Ectodermal cell (in vitro differentiated cells): ENCODE data around the gene ABLIM1.

ENCODE experiments used
- H3K27ac ChIP-seq: 2 replicates; pipeline ENCODE4 v1.7.0; 2013; ENCODE audit warnings: mild to moderate bottlenecking, low read depth, low read length; ENCODE audit not compliant: insufficient read depth, poor library complexity, severe bottlenecking
- H3K27me3 ChIP-seq: 2 replicates; pipeline ENCODE4 v1.7.0; 2013; ENCODE audit warnings: mild to moderate bottlenecking, low read length; ENCODE audit not compliant: insufficient read depth, control insufficient read depth, poor library complexity, severe bottlenecking
- H3K36me3 ChIP-seq: one replicate; pipeline ENCODE4 v1.7.0; 2013; ENCODE audit warnings: low read length; ENCODE audit not compliant: control insufficient read depth, insufficient read depth
- H3K4me1 ChIP-seq: one replicate; pipeline ENCODE4 v1.7.0; 2013; ENCODE audit warnings: low read length; ENCODE audit not compliant: control insufficient read depth, insufficient read depth
- H3K4me3 ChIP-seq: 2 replicates; pipeline ENCODE4 v1.7.0; 2013; ENCODE audit warnings: low read depth, low read length, control low read depth; ENCODE audit not compliant: insufficient read depth
- H3K9me3 ChIP-seq: 2 replicates; pipeline ENCODE4 v1.7.0; 2013; ENCODE audit warnings: mild to moderate bottlenecking, low read length, moderate library complexity; ENCODE audit not compliant: control insufficient read depth
- WGBS, 2 experiments: methylation state at CpG; one replicate each; pipeline ENCODE4 v1.1.7; 2013; ENCODE audit warnings: missing lambda C conversion rate in 2 of 2; 5-methylcytosine and 5-hydroxymethylcytosine counted together

ABLIM1 gene

DNA sequence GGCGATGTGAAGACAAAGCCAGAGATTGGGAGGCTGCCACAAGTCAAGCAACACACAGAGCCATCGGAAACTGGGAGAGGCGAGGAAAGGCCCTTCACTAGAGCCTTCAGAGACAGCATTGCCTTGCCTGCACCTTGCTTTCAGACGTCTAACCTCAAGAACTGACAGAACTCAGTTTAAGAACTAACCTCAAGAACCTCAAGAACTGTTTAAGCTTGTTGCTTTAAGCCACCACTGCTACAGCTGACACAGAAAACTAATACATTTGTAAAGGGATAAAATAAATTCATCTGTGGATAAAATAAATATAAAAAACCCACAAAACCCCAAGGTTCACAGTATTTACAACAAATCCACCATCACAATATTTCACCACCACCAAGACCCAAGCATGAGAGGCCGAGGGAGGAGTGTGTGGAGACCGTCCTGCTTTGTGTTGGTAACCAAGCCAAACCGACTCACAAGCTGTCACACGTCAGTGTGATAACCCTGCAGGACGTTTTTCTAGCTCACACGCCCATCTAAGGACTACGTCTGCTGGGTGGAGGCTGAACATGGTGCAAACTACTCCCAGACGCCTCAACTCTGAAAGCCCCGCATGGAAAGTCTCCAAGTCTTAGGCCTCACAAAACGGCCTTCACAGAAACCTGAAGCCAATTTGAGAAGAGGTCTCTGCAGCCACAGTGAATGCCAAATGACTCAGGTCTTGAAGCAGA lies 116.8 kb downstream of the ABLIM1 start:
- Histone ChIP-seq H3K27ac (no peak overlapping the region), H3K27me3 (no peaks in the 10 kb centered on the region), H3K36me3 (no peaks in the 10 kb centered on the region), H3K4me1 (peaks cover 18% of the 10 kb centered on the region), H3K9me3 (no peaks in the 10 kb centered on the region), H3K4me3 (no peak overlapping the region)
- WGBS, 2 experiments, result 76 to 77% methylated on average over 14 of the region's 14 CpGs

GRCh38 chr10:114540236-114540635 lies 117.8 kb downstream of the ABLIM1 start:
- Histone ChIP-seq H3K4me3 (no peak overlapping the region), H3K4me1 (peaks cover 18% of the 10 kb centered on the region), H3K36me3 (no peaks in the 10 kb centered on the region), H3K27ac (no peak overlapping the region), H3K9me3 (no peaks in the 10 kb centered on the region), H3K27me3 (no peaks in the 10 kb centered on the region)
- 64 to 71% methylated on average over 8 of the region's 8 CpGs for WGBS, 2 experiments

- no peak overlapping the region for H3K27ac ChIP-seq
- H3K27me3 ChIP-seq, result no peaks in the 10 kb centered on the region
- H3K9me3 ChIP-seq, result no peaks in the 10 kb centered on the region
- peaks cover 18% of the 10 kb centered on the region for H3K4me1 ChIP-seq
- H3K36me3 ChIP-seq, result no peaks in the 10 kb centered on the region
- H3K4me3 ChIP-seq, result no peak overlapping the region
- 89% methylated on average over 2 of the region's 2 CpGs; no CpG with 5 or more reads in 1 of the 2 experiments for WGBS, 2 experiments
Observed at GRCh38 chr10:114539623-114540022, 118.5 kb downstream of the ABLIM1 start.

- Histone ChIP-seq H3K9me3 (no peaks in the 10 kb centered on the region), H3K4me3 (peak overlapping the region; percentile 8), H3K27ac (peak overlapping the region; percentile 47), H3K4me1 (peaks cover 18% of the 10 kb centered on the region), H3K36me3 (no peaks in the 10 kb centered on the region), H3K27me3 (no peaks in the 10 kb centered on the region)
- 27 to 29% methylated on average over 13 of the region's 13 CpGs for WGBS, 2 experiments
Observed at GRCh38 chr10:114538181-114538906, 119.7 kb downstream of the ABLIM1 start.

- 76 to 80% methylated on average over 1 of the region's 1 CpG for WGBS, 2 experiments
- H3K36me3 ChIP-seq, result no peaks in the 10 kb centered on the region
- H3K27ac ChIP-seq, result peak overlapping the region; percentile 47
- no peak overlapping the region for H3K4me3 ChIP-seq
- H3K4me1 ChIP-seq, result peaks cover 18% of the 10 kb centered on the region
- H3K27me3 ChIP-seq, result no peaks in the 10 kb centered on the region
- no peaks in the 10 kb centered on the region for H3K9me3 ChIP-seq
Observed at GRCh38 chr10:114537736-114538135, 120.3 kb downstream of the ABLIM1 start.

- Histone ChIP-seq H3K36me3 (no peaks in the 10 kb centered on the region), H3K27ac (no peak overlapping the region), H3K27me3 (no peaks in the 10 kb centered on the region), H3K9me3 (no peaks in the 10 kb centered on the region), H3K4me3 (no peak overlapping the region), H3K4me1 (peaks cover 15% of the 10 kb centered on the region)
- 94 to 97% methylated on average over 6 of the region's 6 CpGs for WGBS, 2 experiments
Observed at GRCh38 chr10:114534571-114534981, 123.5 kb downstream of the ABLIM1 start.

DNA sequence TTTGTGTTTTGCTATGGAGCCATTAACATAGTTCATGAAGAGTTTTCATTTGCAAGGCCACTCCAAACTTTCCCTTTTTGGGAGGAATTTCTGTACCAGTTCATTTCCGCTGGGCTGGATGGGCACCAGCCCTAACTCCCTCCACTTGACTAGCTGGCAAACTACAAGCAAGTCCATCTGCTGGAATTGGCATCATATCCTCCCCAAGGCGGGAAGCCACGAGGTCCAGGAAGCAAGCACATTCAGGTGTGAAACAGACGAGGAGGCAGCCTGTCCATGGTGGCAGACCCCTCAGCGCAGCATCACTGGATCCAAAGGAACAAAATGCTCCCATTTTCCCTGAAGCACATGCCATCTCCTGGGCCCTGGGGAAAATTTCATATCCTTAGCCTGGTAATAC lies 125.8 kb downstream of the ABLIM1 start:
- no peak overlapping the region for H3K4me3 ChIP-seq
- no peaks in the 10 kb centered on the region for H3K27me3 ChIP-seq
- H3K4me1 ChIP-seq, result peaks cover 2% of the 10 kb centered on the region
- no peaks in the 10 kb centered on the region for H3K9me3 ChIP-seq
- no peaks in the 10 kb centered on the region for H3K36me3 ChIP-seq
- 92 to 93% methylated on average over 5 of the region's 5 CpGs for WGBS, 2 experiments
- no peak overlapping the region for H3K27ac ChIP-seq

DNA sequence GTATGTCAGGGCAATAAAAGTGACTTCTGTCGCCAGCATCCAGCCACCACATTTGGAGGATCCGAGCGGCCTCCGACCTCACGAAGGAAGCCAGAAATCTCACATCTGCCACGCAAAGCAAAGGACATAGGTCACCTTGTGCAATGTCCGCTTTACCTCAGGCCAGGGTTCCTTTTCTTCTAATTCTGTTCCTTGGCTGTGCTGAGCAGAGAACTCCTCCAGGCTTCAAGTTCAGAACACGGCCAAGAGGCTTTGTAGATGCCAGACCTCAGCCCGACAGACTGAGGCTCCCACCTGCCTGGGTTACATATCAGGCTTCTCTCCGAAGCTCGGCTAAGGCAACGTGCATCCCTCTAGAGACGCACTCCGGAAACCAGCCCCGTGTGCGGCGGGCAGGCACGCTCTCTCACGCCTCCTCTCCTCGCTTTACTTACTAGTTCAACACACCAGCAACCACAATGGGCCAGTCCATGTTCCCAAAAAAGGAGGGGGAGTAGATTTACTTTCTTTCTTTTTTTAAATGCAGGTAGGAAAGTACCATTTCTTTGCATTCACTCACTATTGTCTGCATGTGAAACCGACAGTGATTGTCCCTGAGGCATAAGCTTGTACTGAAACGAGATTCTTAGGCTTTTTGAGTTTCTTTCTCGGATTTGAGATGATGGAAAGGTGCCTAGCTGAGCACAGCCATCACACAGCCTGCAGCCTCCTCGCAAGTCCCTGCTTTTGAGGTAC lies 131.4 kb downstream of the ABLIM1 start:
- peak overlapping the region; percentile 76 for H3K27ac ChIP-seq

DNA sequence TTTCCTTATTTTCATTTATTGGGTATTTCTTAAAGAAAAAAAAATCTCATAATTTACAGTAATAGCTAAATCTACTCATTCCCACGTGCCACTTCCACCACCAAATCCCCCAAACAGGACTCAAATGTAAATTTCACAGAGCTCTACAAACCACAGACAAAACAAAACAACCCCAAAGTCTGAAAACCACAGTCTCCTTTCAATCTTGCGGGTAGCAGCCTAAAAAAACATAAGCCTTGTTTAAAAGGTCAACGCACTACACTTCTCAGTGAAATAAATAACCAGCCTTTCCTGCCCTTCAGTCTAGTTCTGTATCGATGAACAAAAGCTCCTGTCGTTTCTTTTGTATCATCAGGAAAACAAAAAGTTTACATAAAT lies 132.0 kb downstream of the ABLIM1 start:
- H3K27ac ChIP-seq, result peak overlapping the region; percentile 76
- 4 to 7% methylated on average over 5 of the region's 5 CpGs for WGBS, 2 experiments
- H3K27me3 ChIP-seq, result no peaks in the 10 kb centered on the region
- H3K4me1 ChIP-seq, result peaks cover 39% of the 10 kb centered on the region
- H3K36me3 ChIP-seq, result no peaks in the 10 kb centered on the region
- H3K4me3 ChIP-seq, result peak overlapping the region; percentile 70
- H3K9me3 ChIP-seq, result no peaks in the 10 kb centered on the region

More for the DNA sequence above, 131.4 kb downstream of the ABLIM1 start:
- H3K27me3 ChIP-seq, result no peaks in the 10 kb centered on the region
- H3K9me3 ChIP-seq, result no peaks in the 10 kb centered on the region
- H3K36me3 ChIP-seq, result no peaks in the 10 kb centered on the region
- peaks cover 38% of the 10 kb centered on the region for H3K4me1 ChIP-seq
- peak overlapping the region; percentile 70 for H3K4me3 ChIP-seq
- 2 to 4% methylated on average over 24 of the region's 24 CpGs for WGBS, 2 experiments

DNA sequence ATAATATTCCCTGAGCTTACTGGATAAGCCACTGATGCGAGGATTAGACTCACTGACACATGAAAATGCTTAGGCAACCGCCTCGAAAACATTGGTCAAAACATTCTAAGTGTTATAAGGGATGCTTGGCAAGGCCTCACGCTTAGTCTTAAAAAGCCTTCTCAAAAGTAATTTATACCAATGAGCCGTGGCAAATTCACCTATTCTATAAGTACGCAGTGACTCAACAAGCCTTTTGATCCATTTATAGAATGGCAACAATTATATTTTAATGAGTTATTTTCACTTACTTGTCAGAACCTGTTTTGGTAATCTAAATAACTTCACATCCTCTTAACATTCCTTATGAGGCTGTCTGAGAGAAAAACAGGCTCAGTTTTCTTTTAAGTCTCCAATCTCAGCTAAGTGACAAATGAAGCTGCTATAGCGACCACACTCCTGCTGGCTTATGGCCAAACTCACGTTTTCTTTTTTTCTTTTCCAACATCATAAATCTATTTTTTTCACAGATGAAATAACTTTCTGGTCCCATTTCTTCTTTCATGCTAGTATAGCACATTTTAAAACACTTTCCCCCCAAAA lies 132.6 kb downstream of the ABLIM1 start:
- 59 to 62% methylated on average over 8 of the region's 8 CpGs for WGBS, 2 experiments
- Histone ChIP-seq H3K4me3 (peak overlapping the region; percentile 70), H3K27ac (no peak overlapping the region), H3K27me3 (no peaks in the 10 kb centered on the region), H3K4me1 (peaks cover 39% of the 10 kb centered on the region), H3K9me3 (no peaks in the 10 kb centered on the region), H3K36me3 (no peaks in the 10 kb centered on the region)
